NCI-H345 treated with DMSO at 0.1 percent for 48 hours (cell line): ENCODE data around the gene CEBPA.

Experiments used
- DNase-seq: peaks from one replicate; lab custom pipeline; 2025; ENCODE audit not compliant: unreplicated experiment; lab: John Stamatoyannopoulos, UW

Gene CEBPA

GRCh38 chr19:33273881-33274662 is 28.3 kb downstream of the CEBPA start:
- no peak for DNase-seq

- no peak for DNase-seq
Observed at GRCh38 chr19:33273065-33273736, 29.1 kb downstream of the CEBPA start.

- DNase-seq, result no peak
Observed at GRCh38 chr19:33271246-33272021, 30.9 kb downstream of the CEBPA start.

GRCh38 chr19:33270769-33271168 is 31.6 kb downstream of the CEBPA start:
- DNase-seq, result no peak

- no peak for DNase-seq
Observed at GRCh38 chr19:33269016-33269415, 33.3 kb downstream of the CEBPA start.

- DNase-seq, result no peak
Observed at GRCh38 chr19:33268162-33268991, 34.0 kb downstream of the CEBPA start.

- no peak for DNase-seq
Observed at GRCh38 chr19:33267706-33268105, 34.6 kb downstream of the CEBPA start.

- no peak for DNase-seq
Observed at GRCh38 chr19:33266974-33267484, 35.3 kb downstream of the CEBPA start.

GRCh38 chr19:33264881-33265445 is 37.4 kb downstream of the CEBPA start:
- no peak for DNase-seq

- no peak for DNase-seq
Observed at GRCh38 chr19:33263325-33264023, 38.9 kb downstream of the CEBPA start.

- DNase-seq, result no peak
Observed at GRCh38 chr19:33261511-33262189, 40.7 kb downstream of the CEBPA start.

GRCh38 chr19:33260628-33261418 is 41.5 kb downstream of the CEBPA start:
- DNase-seq, result no peak

- no peak for DNase-seq
Observed at GRCh38 chr19:33259539-33259938, 42.8 kb downstream of the CEBPA start.

GRCh38 chr19:33257828-33258227 is 44.5 kb downstream of the CEBPA start:
- no peak for DNase-seq

GRCh38 chr19:33256261-33256660 is 46.1 kb downstream of the CEBPA start:
- no peak for DNase-seq

GRCh38 chr19:33255781-33256180 is 46.6 kb downstream of the CEBPA start:
- DNase-seq, result no peak

GRCh38 chr19:33254245-33254824 is 48.0 kb downstream of the CEBPA start:
- DNase-seq, result no peak

- DNase-seq, result no peak
Observed at GRCh38 chr19:33252971-33253370, 49.4 kb downstream of the CEBPA start.
